Measurements from ENCODE around the gene NAGS.

DNA sequence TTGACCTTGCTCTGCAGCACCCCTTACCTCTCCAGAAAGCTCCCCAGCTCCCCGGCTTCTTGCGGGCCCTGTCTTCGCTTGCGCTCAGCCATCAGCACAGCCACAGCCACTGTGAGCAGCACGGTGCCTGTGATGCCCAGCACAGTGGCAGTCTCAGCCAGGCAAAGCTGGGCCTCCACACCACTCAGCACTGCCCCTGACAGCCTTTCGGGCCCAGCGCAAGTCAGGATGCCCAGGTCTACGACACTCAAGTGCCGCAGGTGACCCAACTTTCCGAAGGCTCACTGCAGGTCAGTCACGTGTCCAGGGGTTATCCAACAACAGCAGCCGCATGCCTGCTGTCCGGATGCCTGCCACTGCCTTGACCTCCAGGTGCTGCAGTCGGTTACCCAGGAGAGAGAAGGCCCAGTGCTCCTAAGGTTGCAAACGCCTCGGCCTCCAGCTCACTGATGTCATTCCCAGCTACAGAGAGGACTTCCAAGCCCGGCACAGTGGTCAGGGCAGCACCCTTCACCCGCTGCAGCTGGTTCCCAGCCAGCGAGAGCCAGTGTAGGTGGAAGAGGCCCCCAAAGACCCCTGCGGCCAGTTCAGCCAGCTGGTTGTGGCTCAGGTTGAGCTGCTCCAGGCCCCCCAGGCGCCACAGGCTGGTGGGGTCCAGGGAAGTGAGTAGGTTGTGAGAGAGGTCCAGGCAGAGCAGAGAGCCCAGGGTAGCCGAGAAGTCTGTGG is 19.3 kb downstream of the NAGS start:
- TF ChIP-seq, protein P1, sequence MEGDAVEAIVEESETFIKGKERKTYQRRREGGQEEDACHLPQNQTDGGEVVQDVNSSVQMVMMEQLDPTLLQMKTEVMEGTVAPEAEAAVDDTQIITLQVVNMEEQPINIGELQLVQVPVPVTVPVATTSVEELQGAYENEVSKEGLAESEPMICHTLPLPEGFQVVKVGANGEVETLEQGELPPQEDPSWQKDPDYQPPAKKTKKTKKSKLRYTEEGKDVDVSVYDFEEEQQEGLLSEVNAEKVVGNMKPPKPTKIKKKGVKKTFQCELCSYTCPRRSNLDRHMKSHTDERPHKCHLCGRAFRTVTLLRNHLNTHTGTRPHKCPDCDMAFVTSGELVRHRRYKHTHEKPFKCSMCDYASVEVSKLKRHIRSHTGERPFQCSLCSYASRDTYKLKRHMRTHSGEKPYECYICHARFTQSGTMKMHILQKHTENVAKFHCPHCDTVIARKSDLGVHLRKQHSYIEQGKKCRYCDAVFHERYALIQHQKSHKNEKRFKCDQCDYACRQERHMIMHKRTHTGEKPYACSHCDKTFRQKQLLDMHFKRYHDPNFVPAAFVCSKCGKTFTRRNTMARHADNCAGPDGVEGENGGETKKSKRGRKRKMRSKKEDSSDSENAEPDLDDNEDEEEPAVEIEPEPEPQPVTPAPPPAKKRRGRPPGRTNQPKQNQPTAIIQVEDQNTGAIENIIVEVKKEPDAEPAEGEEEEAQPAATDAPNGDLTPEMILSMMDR (IDR thresholded peaks at IDR 0.05) = no peak
- no peak for TF ChIP-seq EP300 (IDR thresholded peaks at IDR 0.05)
